ENCODE measurements around the gene DOK6. TPM values are rescaled to one million over a fixed set of nuclear protein-coding genes. Genes with fewer than 3 reads are reported as not detected.

DOK6 gene
- total RNA-seq, 4 donors from 2014 or later, result 0.20 to 0.37 (median 0.30) TPM

GRCh38 chr18:69813559-69813958 is 412.9 kb downstream of the DOK6 start:
- no peak for DNase-seq
- Histone ChIP-seq H3K9me3 (no peaks in the 10 kb centered on the region), H3K4me1 (no peaks in the 10 kb centered on the region), H3K36me3 (no peaks in the 10 kb centered on the region), H3K4me3 (no peak overlapping the region), H3K27ac (no peak overlapping the region), H3K27me3 (no peaks in the 10 kb centered on the region)
- WGBS, 2 donors (ENCODE audit: low coverage in 1 of 2), result 20 to 87% methylated on average over 1 of the region's 1 CpG
- no peak for TF ChIP-seq POLR2A (IDR thresholded peaks at IDR 0.05)
- no peak for TF ChIP-seq EP300 (IDR thresholded peaks at IDR 0.05; ENCODE audit: low read depth)
- no peak for TF ChIP-seq POLR2AphosphoS5 (IDR thresholded peaks at IDR 0.05)
- TF ChIP-seq, protein P1, sequence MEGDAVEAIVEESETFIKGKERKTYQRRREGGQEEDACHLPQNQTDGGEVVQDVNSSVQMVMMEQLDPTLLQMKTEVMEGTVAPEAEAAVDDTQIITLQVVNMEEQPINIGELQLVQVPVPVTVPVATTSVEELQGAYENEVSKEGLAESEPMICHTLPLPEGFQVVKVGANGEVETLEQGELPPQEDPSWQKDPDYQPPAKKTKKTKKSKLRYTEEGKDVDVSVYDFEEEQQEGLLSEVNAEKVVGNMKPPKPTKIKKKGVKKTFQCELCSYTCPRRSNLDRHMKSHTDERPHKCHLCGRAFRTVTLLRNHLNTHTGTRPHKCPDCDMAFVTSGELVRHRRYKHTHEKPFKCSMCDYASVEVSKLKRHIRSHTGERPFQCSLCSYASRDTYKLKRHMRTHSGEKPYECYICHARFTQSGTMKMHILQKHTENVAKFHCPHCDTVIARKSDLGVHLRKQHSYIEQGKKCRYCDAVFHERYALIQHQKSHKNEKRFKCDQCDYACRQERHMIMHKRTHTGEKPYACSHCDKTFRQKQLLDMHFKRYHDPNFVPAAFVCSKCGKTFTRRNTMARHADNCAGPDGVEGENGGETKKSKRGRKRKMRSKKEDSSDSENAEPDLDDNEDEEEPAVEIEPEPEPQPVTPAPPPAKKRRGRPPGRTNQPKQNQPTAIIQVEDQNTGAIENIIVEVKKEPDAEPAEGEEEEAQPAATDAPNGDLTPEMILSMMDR (IDR thresholded peaks at IDR 0.05), result no peak
- intact Hi-C loops (cut with DNase I; ENCODE audit: low total_unique reads) (no loop called here), in situ Hi-C loops (cut with MboI; ENCODE audit: low pct_ligation_motif_present in 1 of 4, low pct_unique_long_range_greater_than_20kb in 1 of 4, low sequenced_read_pairs in 3 of 4) (no loop called here)

DNA sequence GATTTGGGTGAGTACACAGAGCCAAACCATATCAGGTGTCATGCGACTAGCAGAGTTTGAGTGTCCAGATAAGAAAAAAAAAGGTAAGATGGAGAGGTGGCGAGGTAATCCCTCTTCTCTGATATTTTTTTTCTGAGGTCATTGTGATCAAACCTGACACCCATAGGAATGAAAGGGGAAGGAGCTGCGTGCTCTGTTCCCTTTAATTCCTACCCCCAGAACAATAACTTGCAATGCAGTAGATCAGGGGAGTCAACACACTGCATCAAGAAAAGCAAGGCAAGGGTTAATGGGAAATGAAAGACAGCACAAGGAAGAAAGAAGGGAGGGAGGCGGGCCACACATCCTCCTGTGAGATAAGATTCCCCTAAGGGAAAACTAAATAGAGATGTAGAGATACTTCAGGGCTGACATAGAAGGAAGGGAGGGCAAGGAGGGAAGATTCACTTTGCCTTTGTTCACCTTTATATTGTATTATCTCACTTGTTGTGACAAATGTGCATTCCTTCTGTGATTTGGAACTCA is 414.2 kb downstream of the DOK6 start:
- 79 to 85% methylated on average over 4 of the region's 4 CpGs for WGBS, 2 donors (ENCODE audit: low coverage in 1 of 2)
- Histone ChIP-seq H3K27ac (no peak overlapping the region), H3K27me3 (no peaks in the 10 kb centered on the region), H3K9me3 (no peaks in the 10 kb centered on the region), H3K36me3 (no peaks in the 10 kb centered on the region), H3K4me1 (no peaks in the 10 kb centered on the region), H3K4me3 (no peak overlapping the region)
- DNase-seq, result no peak
- TF ChIP-seq POLR2A (IDR thresholded peaks at IDR 0.05) (no peak), EP300 (IDR thresholded peaks at IDR 0.05; ENCODE audit: low read depth) (no peak), POLR2AphosphoS5 (IDR thresholded peaks at IDR 0.05) (no peak)
- TF ChIP-seq, protein P1 (IDR thresholded peaks at IDR 0.05), result no peak
- in situ Hi-C loops (cut with MboI; ENCODE audit: low pct_ligation_motif_present in 1 of 4, low pct_unique_long_range_greater_than_20kb in 1 of 4, low sequenced_read_pairs in 3 of 4), result no loop called here
- intact Hi-C loops (cut with DNase I; ENCODE audit: low total_unique reads), result no loop called here

GRCh38 chr18:69817335-69817940 is 416.8 kb downstream of the DOK6 start:
- no peak for DNase-seq
- H3K36me3 ChIP-seq, result no peaks in the 10 kb centered on the region
- no peaks in the 10 kb centered on the region for H3K9me3 ChIP-seq
- H3K4me3 ChIP-seq, result no peak overlapping the region
- TF ChIP-seq, protein P1 (IDR thresholded peaks at IDR 0.05), result no peak
- TF ChIP-seq EP300 (IDR thresholded peaks at IDR 0.05; ENCODE audit: low read depth) (no peak), POLR2A (IDR thresholded peaks at IDR 0.05) (no peak), POLR2AphosphoS5 (IDR thresholded peaks at IDR 0.05) (no peak)
- in situ Hi-C loops (cut with MboI; ENCODE audit: low pct_ligation_motif_present in 1 of 4, low pct_unique_long_range_greater_than_20kb in 1 of 4, low sequenced_read_pairs in 3 of 4) (no loop called here), intact Hi-C loops (cut with DNase I; ENCODE audit: low total_unique reads) (no loop called here)
- H3K27ac ChIP-seq, result no peak overlapping the region
- WGBS, 2 donors (ENCODE audit: low coverage in 1 of 2), result 75 to 80% methylated on average over 1 to 5 of the region's 5 CpGs
- H3K4me1 ChIP-seq, result no peaks in the 10 kb centered on the region
- H3K27me3 ChIP-seq, result no peaks in the 10 kb centered on the region

DNA sequence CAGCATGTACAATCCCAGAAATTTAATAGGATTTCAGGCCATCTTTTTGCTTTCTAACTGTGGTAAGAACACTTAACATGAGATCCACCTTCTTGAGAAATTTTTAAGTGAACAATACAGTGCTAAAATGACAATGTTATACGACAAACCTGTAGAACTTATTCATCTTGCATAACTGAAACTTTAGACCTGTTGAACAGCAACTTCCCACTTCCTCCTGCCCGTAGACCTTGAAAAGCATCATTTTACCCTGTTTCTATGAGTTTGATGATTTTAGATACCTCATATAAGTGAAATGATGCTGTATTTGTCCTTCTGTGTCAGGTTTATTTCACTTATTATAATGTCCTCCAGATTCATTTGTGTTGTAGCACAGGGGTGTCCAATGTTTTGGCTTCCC is 418.8 kb downstream of the DOK6 start:
- 55 to 64% methylated on average over 2 of the region's 2 CpGs for WGBS, 2 donors (ENCODE audit: low coverage in 1 of 2)

More for the DNA sequence above, 418.8 kb downstream of the DOK6 start:
- intact Hi-C loops (cut with DNase I; ENCODE audit: low total_unique reads) (no loop called here), in situ Hi-C loops (cut with MboI; ENCODE audit: low pct_ligation_motif_present in 1 of 4, low pct_unique_long_range_greater_than_20kb in 1 of 4, low sequenced_read_pairs in 3 of 4) (no loop called here)
- no peaks in the 10 kb centered on the region for H3K4me1 ChIP-seq
- no peaks in the 10 kb centered on the region for H3K9me3 ChIP-seq
- H3K4me3 ChIP-seq, result no peak overlapping the region
- H3K27ac ChIP-seq, result no peak overlapping the region
- TF ChIP-seq EP300 (IDR thresholded peaks at IDR 0.05; ENCODE audit: low read depth), result no peak
- no peak for TF ChIP-seq POLR2AphosphoS5 (IDR thresholded peaks at IDR 0.05)
- TF ChIP-seq, protein P1 (IDR thresholded peaks at IDR 0.05), result no peak
- no peak for TF ChIP-seq POLR2A (IDR thresholded peaks at IDR 0.05)
- DNase-seq, result no peak
- no peaks in the 10 kb centered on the region for H3K27me3 ChIP-seq
- no peaks in the 10 kb centered on the region for H3K36me3 ChIP-seq

Measured in transverse colon (tissue), 4 donors.